Adrenal gland (tissue), 5 donors: ENCODE results near the gene DNAL1.

Experiments
- CTCF ChIP-seq, 6 experiments: fragments of 450-650 bp in 4 of 6; fragments of 200-600 bp in 2 of 6; sonication (generic) in 1 of 6; IDR thresholded peaks; 1 replicate in 5 of 6; 2 replicates in 1 of 6; pipeline versions ENCODE4 v1.5.1 to v1.8.0; 2016 to 2021; ENCODE audit warnings: antibody characterized with exemption in 6 of 6, mild to moderate bottlenecking in 2 of 6, moderate library complexity in 1 of 6
- POLR2A ChIP-seq, 2 donors: fragments of 450-650 bp; IDR thresholded peaks; one replicate each; pipeline ENCODE4 v1.6.1; 2017; ENCODE audit warnings: antibody characterized with exemption in 2 of 2, mild to moderate bottlenecking in 2 of 2, moderate library complexity in 1 of 2
- donor health status: DM: no; HTN: no; CAD: no.

DNA sequence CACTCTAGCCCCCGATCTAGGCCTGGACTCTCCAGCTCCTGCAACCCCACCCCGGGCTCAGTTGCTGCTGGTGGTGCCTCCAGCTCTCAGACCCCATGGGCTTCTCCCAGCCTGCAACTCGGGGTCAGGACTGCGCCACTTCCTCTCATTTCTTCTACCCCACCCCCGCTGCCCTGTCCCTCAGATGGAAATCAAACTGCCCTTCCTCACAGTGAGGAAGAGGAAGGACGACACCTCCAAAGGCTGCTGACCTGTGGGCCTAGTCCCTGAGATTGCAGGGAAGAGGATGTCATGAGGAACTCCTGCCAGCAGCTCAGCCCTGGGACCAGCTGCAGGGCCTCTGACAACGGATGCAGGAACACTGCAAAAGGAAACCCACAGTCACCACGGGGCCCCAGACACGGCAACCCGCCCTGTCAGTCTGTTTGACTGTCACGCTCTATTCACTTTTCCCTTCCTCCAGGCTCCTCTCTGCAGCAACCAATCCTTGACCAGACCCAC is 98.7 kb downstream of the DNAL1 start:
- TF ChIP-seq CTCF (IDR thresholded peaks at IDR 0.05) (no peak), POLR2A (IDR thresholded peaks at IDR 0.05) (no peak)
